Measurements from ENCODE around the gene SRC. TPM values are rescaled to one million over a fixed set of nuclear protein-coding genes. Genes with fewer than 3 reads are reported as not detected.

SRC gene
- total RNA-seq, 4 donors from 2014 or later = 30.6 to 54.7 (median 45.0) TPM

GRCh38 chr20:37325206-37325605 lies 20.7 kb upstream of the SRC start:
- ATAC-seq = no peak
- Histone ChIP-seq H3K4me3 (no peak overlapping the region), H3K36me3 (no peaks in the 10 kb centered on the region), H3K9me3 (no peaks in the 10 kb centered on the region), H3K27me3 (no peaks in the 10 kb centered on the region), H3K27ac (no peak overlapping the region), H3K4me1 (peaks cover 0 to 27% (median 7%) of the 10 kb centered on the region in 3 donors)
- no peak for TF ChIP-seq POLR2A (IDR thresholded peaks at IDR 0.05)
- no peak for TF ChIP-seq EP300 (IDR thresholded peaks at IDR 0.05)
- no peak for TF ChIP-seq CTCF (IDR thresholded peaks at IDR 0.05)
- no peak for TF ChIP-seq POLR2AphosphoS5 (IDR thresholded peaks at IDR 0.05)
- 74 to 90% methylated on average over 5 to 7 of the region's 7 CpGs for WGBS, 2 donors (ENCODE audit: low coverage in 1 of 2)

GRCh38 chr20:37326666-37327065 lies 19.3 kb upstream of the SRC start:
- Histone ChIP-seq H3K27me3 (no peaks in the 10 kb centered on the region), H3K27ac (peak overlapping the region in 3 of 4 donors; percentile 55 to 78 (median 62)), H3K36me3 (no peaks in the 10 kb centered on the region), H3K4me1 (peaks cover 0 to 27% (median 7%) of the 10 kb centered on the region in 3 donors), H3K4me3 (no peak overlapping the region), H3K9me3 (no peaks in the 10 kb centered on the region)
- no peak for ATAC-seq
- TF ChIP-seq POLR2A (IDR thresholded peaks at IDR 0.05) = no peak
- TF ChIP-seq CTCF (IDR thresholded peaks at IDR 0.05) = no peak
- no peak for TF ChIP-seq EP300 (IDR thresholded peaks at IDR 0.05)
- TF ChIP-seq POLR2AphosphoS5 (IDR thresholded peaks at IDR 0.05) = no peak
- WGBS, 2 donors (ENCODE audit: low coverage in 1 of 2) = 39 to 45% methylated on average over 2 of the region's 2 CpGs

GRCh38 chr20:37327748-37328147 lies 18.2 kb upstream of the SRC start:
- WGBS, 2 donors (ENCODE audit: low coverage in 1 of 2) = 60% methylated on average over 1 of the region's 13 CpGs; no CpG with 5 or more reads in 1 of the 2 donors
- H3K27ac ChIP-seq = peak overlapping the region; percentile 20 to 78 (median 75)
- H3K4me1 ChIP-seq = peaks cover 0 to 36% (median 7%) of the 10 kb centered on the region in 3 donors
- no peak overlapping the region for H3K4me3 ChIP-seq
- H3K27me3 ChIP-seq = no peaks in the 10 kb centered on the region
- TF ChIP-seq CTCF (IDR thresholded peaks at IDR 0.05) = no peak
- TF ChIP-seq POLR2A (IDR thresholded peaks at IDR 0.05) = no peak
- no peak for TF ChIP-seq EP300 (IDR thresholded peaks at IDR 0.05)
- TF ChIP-seq POLR2AphosphoS5 (IDR thresholded peaks at IDR 0.05) = peak; percentile 89
- peak; percentile 92 for ATAC-seq
- H3K36me3 ChIP-seq = no peaks in the 10 kb centered on the region
- no peaks in the 10 kb centered on the region for H3K9me3 ChIP-seq

- 91% methylated on average over 4 of the region's 14 CpGs; no CpG with 5 or more reads in 1 of the 2 donors for WGBS, 2 donors (ENCODE audit: low coverage in 1 of 2)
- H3K4me3 ChIP-seq = no peak overlapping the region
These were observed 17.6 kb upstream of the SRC start for GRCh38 chr20:37328149-37328945.

More at GRCh38 chr20:37328149-37328945, 17.6 kb upstream of the SRC start:
- H3K36me3 ChIP-seq = no peaks in the 10 kb centered on the region
- no peaks in the 10 kb centered on the region for H3K9me3 ChIP-seq
- ATAC-seq = peak; percentile 3
- peak overlapping the region; percentile 20 to 78 (median 75) for H3K27ac ChIP-seq
- H3K27me3 ChIP-seq = no peaks in the 10 kb centered on the region
- TF ChIP-seq POLR2A (IDR thresholded peaks at IDR 0.05) (no peak), EP300 (IDR thresholded peaks at IDR 0.05) (no peak), POLR2AphosphoS5 (IDR thresholded peaks at IDR 0.05) (no peak), CTCF (IDR thresholded peaks at IDR 0.05) (no peak)
- peaks cover 0 to 36% (median 7%) of the 10 kb centered on the region in 3 donors for H3K4me1 ChIP-seq

All from gastroesophageal sphincter (tissue), 4 donors.